Breast epithelium (tissue), 3 donors: ENCODE results near the gene CHST15.

Experiments
- POLR2AphosphoS5 ChIP-seq, 3 donors: sonication (generic); formaldehyde crosslinking; IDR thresholded peaks; one replicate each; pipeline ENCODE4 v1.6.1; 2017; ENCODE audit warnings: antibody characterized with exemption in 3 of 3
- TF ChIP-seq, protein P1 (sequence below), 3 donors: fragments of 450-650 bp; IDR thresholded peaks; one replicate each; pipeline ENCODE4 v1.5.1; 2016 to 2017; ENCODE audit warnings: antibody characterized with exemption in 3 of 3, mild to moderate bottlenecking in 3 of 3, moderate library complexity in 3 of 3

- TF ChIP-seq POLR2AphosphoS5 (IDR thresholded peaks at IDR 0.05), result no peak
- TF ChIP-seq, protein P1, sequence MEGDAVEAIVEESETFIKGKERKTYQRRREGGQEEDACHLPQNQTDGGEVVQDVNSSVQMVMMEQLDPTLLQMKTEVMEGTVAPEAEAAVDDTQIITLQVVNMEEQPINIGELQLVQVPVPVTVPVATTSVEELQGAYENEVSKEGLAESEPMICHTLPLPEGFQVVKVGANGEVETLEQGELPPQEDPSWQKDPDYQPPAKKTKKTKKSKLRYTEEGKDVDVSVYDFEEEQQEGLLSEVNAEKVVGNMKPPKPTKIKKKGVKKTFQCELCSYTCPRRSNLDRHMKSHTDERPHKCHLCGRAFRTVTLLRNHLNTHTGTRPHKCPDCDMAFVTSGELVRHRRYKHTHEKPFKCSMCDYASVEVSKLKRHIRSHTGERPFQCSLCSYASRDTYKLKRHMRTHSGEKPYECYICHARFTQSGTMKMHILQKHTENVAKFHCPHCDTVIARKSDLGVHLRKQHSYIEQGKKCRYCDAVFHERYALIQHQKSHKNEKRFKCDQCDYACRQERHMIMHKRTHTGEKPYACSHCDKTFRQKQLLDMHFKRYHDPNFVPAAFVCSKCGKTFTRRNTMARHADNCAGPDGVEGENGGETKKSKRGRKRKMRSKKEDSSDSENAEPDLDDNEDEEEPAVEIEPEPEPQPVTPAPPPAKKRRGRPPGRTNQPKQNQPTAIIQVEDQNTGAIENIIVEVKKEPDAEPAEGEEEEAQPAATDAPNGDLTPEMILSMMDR (IDR thresholded peaks at IDR 0.05), result no peak
Observed at GRCh38 chr10:124048371-124049290, 44.8 kb downstream of the CHST15 start.
